Esophagus squamous epithelium (tissue), 4 donors: ENCODE measurements around the gene PNN.

Source experiments
- CTCF ChIP-seq, 6 experiments: fragments of 450-650 bp in 4 of 6; fragments of 200-600 bp in 2 of 6; sonication (generic) in 2 of 6; IDR thresholded peaks; one replicate each; pipeline ENCODE4 v1.5.1; 2016 to 2019; ENCODE audit warnings: antibody characterized with exemption in 6 of 6, mild to moderate bottlenecking in 4 of 6, moderate library complexity in 4 of 6
- POLR2A ChIP-seq, 4 donors: fragments of 450-650 bp; IDR thresholded peaks; one replicate each; pipeline ENCODE4 v1.6.1; 2017; ENCODE audit warnings: antibody characterized with exemption in 4 of 4, mild to moderate bottlenecking in 4 of 4, moderate library complexity in 3 of 4

GRCh38 chr14:39186941-39187525 is 12.0 kb downstream of the PNN start:
- no peak for TF ChIP-seq CTCF (IDR thresholded peaks at IDR 0.05)
- TF ChIP-seq POLR2A (IDR thresholded peaks at IDR 0.05) = no peak
